Esophagus muscularis mucosa (tissue), 4 donors: ENCODE results near the gene DSG3.
"Not testable (repeated sequence)": the region's sequence is repeated elsewhere in the genome, so short reads cannot be mapped to it uniquely, and the experiment has no call there.

Experiments used
- CTCF ChIP-seq, 3 experiments: fragments of 200-600 bp in 2 of 3; fragments of 450-650 bp in 1 of 3; sonication (generic) in 2 of 3; IDR thresholded peaks; one replicate each; pipeline ENCODE4 v1.5.1; 2017 to 2019; ENCODE audit warnings: antibody characterized with exemption in 3 of 3, mild to moderate bottlenecking in 2 of 3, moderate library complexity in 1 of 3
- EP300 ChIP-seq: sonication (generic); formaldehyde crosslinking; IDR thresholded peaks from one replicate; pipeline ENCODE4 v1.6.1; 2017; ENCODE audit warnings: antibody characterized with exemption
- POLR2A ChIP-seq: fragments of 450-650 bp; IDR thresholded peaks from one replicate; pipeline ENCODE4 v1.6.1; 2017; ENCODE audit warnings: antibody characterized with exemption, moderate library complexity, mild to moderate bottlenecking, low read depth
- POLR2AphosphoS5 ChIP-seq, 2 donors: sonication (generic); formaldehyde crosslinking; IDR thresholded peaks; one replicate each; pipeline ENCODE4 v1.6.1; 2017; ENCODE audit warnings: antibody characterized with exemption in 2 of 2

- not testable (repeated sequence) for TF ChIP-seq CTCF (IDR thresholded peaks at IDR 0.05); EP300; POLR2A; POLR2AphosphoS5 (IDR thresholded peaks at IDR 0.05)
These were observed 47.2 kb downstream of the DSG3 start for GRCh38 chr18:31494705-31495244.
